CD14-positive monocyte (primary cell): ENCODE data around the gene ARID3A. TPM values are rescaled to one million over a fixed set of nuclear protein-coding genes. Genes with fewer than 3 reads are reported as not detected.

ENCODE experiments used
- DNase-seq, 3 donors: peaks; one replicate each; pipeline ENCODE4 v3.0.0-alpha.2; 2011 to 2022
- H2AFZ ChIP-seq: 2 replicates; pipeline ENCODE4 v1.6.0; 2012; ENCODE audit warnings: mild to moderate bottlenecking, low read depth, low read length, inconsistent platforms; ENCODE audit not compliant: insufficient read depth, poor library complexity, severe bottlenecking
- H3K27ac ChIP-seq, 2 donors: 1 replicate in 1 of 2; 2 replicates in 1 of 2; pipeline ENCODE4 v1.5.1; 2012 to 2013; ENCODE audit warnings: low read length in 2 of 2, control low read depth in 1 of 2, inconsistent platforms in 1 of 2, low read depth in 1 of 2, mild to moderate bottlenecking in 1 of 2
- H3K27me3 ChIP-seq, 2 donors: one replicate each; pipeline versions ENCODE4 v1.6.0 to v1.6.1; 2011 to 2013; ENCODE audit warnings: low read length in 2 of 2; ENCODE audit not compliant: control insufficient read depth in 2 of 2, insufficient read depth in 2 of 2
- H3K36me3 ChIP-seq, 2 donors: replicated peaks in 1 of 2; 1 replicate in 1 of 2; 2 replicates in 1 of 2; pipeline versions ENCODE4 v1.5.1 to v1.6.1; 2012 to 2013; ENCODE audit warnings: low read length in 2 of 2, control low read depth in 1 of 2, inconsistent platforms in 1 of 2, mild to moderate bottlenecking in 1 of 2; ENCODE audit not compliant: insufficient read depth in 2 of 2, control insufficient read depth in 1 of 2
- H3K4me1 ChIP-seq, 2 donors: 1 replicate in 1 of 2; 2 replicates in 1 of 2; pipeline versions ENCODE4 v1.5.1 to v1.6.1; 2012 to 2013; ENCODE audit warnings: low read length in 2 of 2, control low read depth in 1 of 2, inconsistent platforms in 1 of 2, mild to moderate bottlenecking in 1 of 2, moderate library complexity in 1 of 2; ENCODE audit not compliant: insufficient read depth in 2 of 2, control insufficient read depth in 1 of 2
- H3K4me2 ChIP-seq: replicated peaks from 2 replicates; pipeline ENCODE3; 2012; ENCODE audit warnings: low read length, moderate library complexity, mild to moderate bottlenecking; ENCODE audit not compliant: poor library complexity, severe bottlenecking; ENCODE audit errors: extremely low read depth
- H3K4me3 ChIP-seq, 3 experiments: fragments of 200-600 bp in 1 of 3; sonication (generic) in 1 of 3; replicated peaks in 1 of 3; 1 replicate in 2 of 3; 2 replicates in 1 of 3; pipeline ENCODE4 v1.5.1; 2011 to 2013; ENCODE audit warnings: low read length in 3 of 3, mild to moderate bottlenecking in 3 of 3, control low read depth in 2 of 3, low read depth in 2 of 3, inconsistent platforms in 1 of 3, moderate library complexity in 1 of 3
- H3K79me2 ChIP-seq: 2 replicates; pipeline ENCODE4 v1.6.0; 2012; ENCODE audit warnings: mild to moderate bottlenecking, control low read depth, inconsistent platforms, low read length, moderate library complexity; ENCODE audit not compliant: insufficient read depth
- H3K9ac ChIP-seq: 2 replicates; pipeline ENCODE4 v1.6.0; 2017; ENCODE audit warnings: low read length, mild to moderate bottlenecking; ENCODE audit not compliant: insufficient read depth, poor library complexity, severe bottlenecking
- H3K9me3 ChIP-seq, 2 donors: replicated peaks in 1 of 2; 1 replicate in 1 of 2; 2 replicates in 1 of 2; pipeline versions ENCODE4 v1.5.1 to v1.6.1; 2012 to 2013; ENCODE audit warnings: low read length in 2 of 2, control low read depth in 1 of 2; ENCODE audit not compliant: control insufficient read depth in 1 of 2, insufficient read depth in 1 of 2
- H4K20me1 ChIP-seq: 2 replicates; pipeline ENCODE4 v1.6.0; 2012; ENCODE audit warnings: mild to moderate bottlenecking, low read length, control low read depth, moderate library complexity; ENCODE audit not compliant: insufficient read depth
- H3K27ac Mint-ChIP-seq, 7 donors: one replicate each; pipeline ENCODE4 v1.8.0; 2020; ENCODE audit warnings: mild to moderate bottlenecking in 7 of 7, mixed read lengths in 7 of 7, moderate library complexity in 6 of 7, inconsistent platforms in 2 of 7
- H3K27me3 Mint-ChIP-seq, 3 donors: one replicate each; pipeline ENCODE4 v1.8.0; 2021 to 2022; ENCODE audit warnings: low read depth in 3 of 3, mild to moderate bottlenecking in 3 of 3, mixed read lengths in 3 of 3, moderate library complexity in 3 of 3, inconsistent platforms in 1 of 3
- H3K36me3 Mint-ChIP-seq, 2 donors: one replicate each; pipeline ENCODE4 v1.8.0; 2020; ENCODE audit warnings: mixed read lengths in 2 of 2, inconsistent platforms in 1 of 2, mild to moderate bottlenecking in 1 of 2
- H3K4me1 Mint-ChIP-seq: one replicate; pipeline ENCODE4 v1.8.0; 2020; ENCODE audit warnings: mild to moderate bottlenecking, mixed read lengths
- H3K4me3 Mint-ChIP-seq, 2 donors: one replicate each; pipeline ENCODE4 v1.8.0; 2020; ENCODE audit warnings: mild to moderate bottlenecking in 2 of 2, mixed read lengths in 2 of 2, moderate library complexity in 1 of 2
- H3K9me3 Mint-ChIP-seq, 7 donors: one replicate each; pipeline ENCODE4 v1.8.0; 2020 to 2022; ENCODE audit warnings: mixed read lengths in 7 of 7, mild to moderate bottlenecking in 6 of 7, moderate library complexity in 6 of 7, inconsistent platforms in 2 of 7
- WGBS: methylation state at CpG from one replicate; pipeline ENCODE4 v1.1.5; 2013; ENCODE audit warnings: missing lambda C conversion rate; ENCODE audit not compliant: insufficient coverage; 5-methylcytosine and 5-hydroxymethylcytosine counted together
- intact Hi-C, 2 donors: fragments of 100-400 bp; cut with micrococcal nuclease; formaldehyde crosslinking; loops; one replicate each; pipeline versions ENCODE4 v1.15.0 to v1.15.1; 2023
- polyA plus RNA-seq, 3 donors: library from polyadenylated mRNA; depleted of rRNA in 1 of 3; unstranded in 2 of 3; stranded (reverse) in 1 of 3; fragments of 300-500 nt in 2 of 3; fragments of >200 nt in 1 of 3; fragmentation: Illumina TruSeq in 2 of 3; gene quantifications; 1 replicate in 2 of 3; 2 replicates in 1 of 3; pipeline ENCODE4 v1.2.3, GENCODE V29; 2012 to 2021
- TF ChIP-seq, protein P1 (sequence below): fragments of 200-600 bp; IDR thresholded peaks from one replicate; pipeline ENCODE4 v1.8.0; 2022; ENCODE audit warnings: antibody characterized with exemption, mild to moderate bottlenecking

The ARID3A gene
- polyA plus RNA-seq, 3 donors, result 2.1 to 41.6 (median 3.2) TPM

DNA sequence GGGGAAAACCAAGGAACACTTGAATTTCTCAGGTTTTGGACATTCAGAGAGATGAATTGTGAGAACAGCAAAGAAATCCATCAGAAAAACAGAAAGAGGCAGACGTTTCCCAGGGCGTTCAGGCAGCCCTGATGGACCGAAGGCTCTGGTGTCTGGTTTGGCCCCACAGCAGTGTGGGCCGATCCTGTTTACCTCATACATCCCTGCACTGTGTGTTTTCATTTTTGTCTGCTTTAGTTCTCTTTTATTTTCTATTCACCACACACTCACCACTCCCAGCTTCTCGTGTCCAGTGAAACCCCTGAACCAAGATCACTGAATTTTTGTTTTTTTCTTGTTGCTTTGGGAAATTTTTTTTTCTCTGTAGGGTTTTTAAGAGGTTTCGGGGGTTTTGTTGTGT is 46.4 kb downstream of the ARID3A start:
- Histone ChIP-seq H3K27me3 (no peaks in the 10 kb centered on the region), H3K9ac (no peak overlapping the region), H3K4me1 (no peaks in the 10 kb centered on the region), H3K36me3 (peaks cover 61 to 62% of the 10 kb centered on the region in 2 donors), H3K27ac (no peak overlapping the region), H3K9me3 (peaks cover 7 to 17% of the 10 kb centered on the region in 2 donors), H4K20me1 (peaks cover 71% of the 10 kb centered on the region), H3K4me2 (no peak overlapping the region), H3K79me2 (peaks cover 3% of the 10 kb centered on the region), H3K4me3 (no peak overlapping the region), H2AFZ (no peak overlapping the region)
- Mint-ChIP-seq H3K4me3 (no peak overlapping the region), H3K9me3 (peaks cover 9 to 26% (median 13%) of the 10 kb centered on the region in 7 donors), H3K4me1 (no peaks in the 10 kb centered on the region), H3K27ac (no peak overlapping the region), H3K36me3 (peaks cover 35 to 67% of the 10 kb centered on the region in 2 donors), H3K27me3 (no peaks in the 10 kb centered on the region)
- TF ChIP-seq, protein P1, sequence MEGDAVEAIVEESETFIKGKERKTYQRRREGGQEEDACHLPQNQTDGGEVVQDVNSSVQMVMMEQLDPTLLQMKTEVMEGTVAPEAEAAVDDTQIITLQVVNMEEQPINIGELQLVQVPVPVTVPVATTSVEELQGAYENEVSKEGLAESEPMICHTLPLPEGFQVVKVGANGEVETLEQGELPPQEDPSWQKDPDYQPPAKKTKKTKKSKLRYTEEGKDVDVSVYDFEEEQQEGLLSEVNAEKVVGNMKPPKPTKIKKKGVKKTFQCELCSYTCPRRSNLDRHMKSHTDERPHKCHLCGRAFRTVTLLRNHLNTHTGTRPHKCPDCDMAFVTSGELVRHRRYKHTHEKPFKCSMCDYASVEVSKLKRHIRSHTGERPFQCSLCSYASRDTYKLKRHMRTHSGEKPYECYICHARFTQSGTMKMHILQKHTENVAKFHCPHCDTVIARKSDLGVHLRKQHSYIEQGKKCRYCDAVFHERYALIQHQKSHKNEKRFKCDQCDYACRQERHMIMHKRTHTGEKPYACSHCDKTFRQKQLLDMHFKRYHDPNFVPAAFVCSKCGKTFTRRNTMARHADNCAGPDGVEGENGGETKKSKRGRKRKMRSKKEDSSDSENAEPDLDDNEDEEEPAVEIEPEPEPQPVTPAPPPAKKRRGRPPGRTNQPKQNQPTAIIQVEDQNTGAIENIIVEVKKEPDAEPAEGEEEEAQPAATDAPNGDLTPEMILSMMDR, result no peak
- no peak for DNase-seq
- 100% methylated on average over 2 of the region's 6 CpGs for WGBS
- intact Hi-C loops, result no loop called here

DNA sequence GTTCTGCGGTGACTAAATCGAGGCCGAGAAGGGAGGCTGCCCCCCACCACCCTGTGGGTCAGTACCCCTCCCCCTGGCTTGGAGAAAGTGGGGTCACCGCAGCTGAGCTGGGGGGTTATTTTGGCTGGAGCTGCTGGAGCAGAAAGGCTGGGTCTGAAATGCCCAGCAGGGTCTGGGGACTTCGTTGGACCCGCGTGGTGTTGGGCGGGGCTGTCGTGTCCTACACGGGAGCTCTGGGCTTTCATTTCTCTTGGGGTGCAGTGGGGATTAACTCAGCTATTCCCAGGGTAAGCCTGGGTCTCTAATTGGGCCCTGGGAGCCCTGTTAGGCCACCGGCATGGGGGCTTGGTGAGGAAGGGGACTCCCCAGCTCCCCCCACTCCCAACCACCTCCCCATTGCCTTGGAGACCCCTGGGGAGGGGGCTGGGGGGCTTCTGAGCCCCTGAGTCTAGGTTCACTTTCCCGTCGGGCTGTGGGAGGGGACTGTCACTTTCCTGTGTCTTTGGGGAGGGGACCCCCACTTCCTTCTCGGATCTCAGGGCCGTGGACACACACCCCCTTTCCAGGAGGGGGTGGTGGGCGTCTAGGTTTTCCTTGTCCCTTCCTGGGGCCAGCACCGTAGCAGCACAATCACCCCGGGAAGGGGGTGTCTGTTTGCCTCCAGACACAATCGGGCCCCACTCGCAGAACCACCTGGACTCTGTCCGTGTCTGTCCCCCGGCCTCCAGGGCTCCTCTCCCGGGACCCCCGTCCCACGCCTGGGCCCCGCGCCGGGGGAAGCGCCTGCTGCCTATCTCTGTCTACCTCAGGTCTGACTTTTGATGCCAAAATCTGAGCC is 48.1 kb downstream of the ARID3A start:
- no peak overlapping the region for H3K27ac Mint-ChIP-seq
- H3K27ac ChIP-seq, result no peak overlapping the region
- no peaks in the 10 kb centered on the region for H3K27me3 Mint-ChIP-seq
- no peak overlapping the region for H3K4me3 ChIP-seq
- H3K79me2 ChIP-seq, result no peaks in the 10 kb centered on the region
- no peak overlapping the region for H3K4me2 ChIP-seq
- no peak overlapping the region for H3K4me3 Mint-ChIP-seq
- H3K36me3 Mint-ChIP-seq, result peaks cover 24 to 50% of the 10 kb centered on the region in 2 donors
- no peak overlapping the region for H2AFZ ChIP-seq
- H3K9ac ChIP-seq, result no peak overlapping the region
- TF ChIP-seq, protein P1, result no peak
- intact Hi-C loops, result no loop called here
- 93% methylated on average over 20 of the region's 29 CpGs for WGBS
- H3K4me1 ChIP-seq, result no peaks in the 10 kb centered on the region
- H3K36me3 ChIP-seq, result peaks cover 47 to 49% of the 10 kb centered on the region in 2 donors
- H3K9me3 ChIP-seq, result peaks cover 7 to 17% of the 10 kb centered on the region in 2 donors
- H4K20me1 ChIP-seq, result peaks cover 65% of the 10 kb centered on the region
- no peaks in the 10 kb centered on the region for H3K4me1 Mint-ChIP-seq
- H3K9me3 Mint-ChIP-seq, result peaks cover 6 to 21% (median 13%) of the 10 kb centered on the region in 7 donors
- DNase-seq, result no peak
- no peaks in the 10 kb centered on the region for H3K27me3 ChIP-seq
